ENCODE measurements around the gene E2F6. TPM values are rescaled to one million over a fixed set of nuclear protein-coding genes. Genes with fewer than 3 reads are reported as not detected.

E2F6 gene
- polyA plus RNA-seq, 1 of the 3 experiments (the other 2 are of a cell fraction): 15.3 TPM

GRCh38 chr2:11465485-11466306, at the start of gene E2F6 (continued):
- TF ChIP-seq, protein P1, sequence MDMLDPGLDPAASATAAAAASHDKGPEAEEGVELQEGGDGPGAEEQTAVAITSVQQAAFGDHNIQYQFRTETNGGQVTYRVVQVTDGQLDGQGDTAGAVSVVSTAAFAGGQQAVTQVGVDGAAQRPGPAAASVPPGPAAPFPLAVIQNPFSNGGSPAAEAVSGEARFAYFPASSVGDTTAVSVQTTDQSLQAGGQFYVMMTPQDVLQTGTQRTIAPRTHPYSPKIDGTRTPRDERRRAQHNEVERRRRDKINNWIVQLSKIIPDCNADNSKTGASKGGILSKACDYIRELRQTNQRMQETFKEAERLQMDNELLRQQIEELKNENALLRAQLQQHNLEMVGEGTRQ (IDR thresholded peaks at IDR 0.05; ENCODE audit: borderline replicate concordance, low read depth, low read length): peak; percentile 53; the same call in 1 of the 2 replicates
- TF ChIP-seq, protein P2, sequence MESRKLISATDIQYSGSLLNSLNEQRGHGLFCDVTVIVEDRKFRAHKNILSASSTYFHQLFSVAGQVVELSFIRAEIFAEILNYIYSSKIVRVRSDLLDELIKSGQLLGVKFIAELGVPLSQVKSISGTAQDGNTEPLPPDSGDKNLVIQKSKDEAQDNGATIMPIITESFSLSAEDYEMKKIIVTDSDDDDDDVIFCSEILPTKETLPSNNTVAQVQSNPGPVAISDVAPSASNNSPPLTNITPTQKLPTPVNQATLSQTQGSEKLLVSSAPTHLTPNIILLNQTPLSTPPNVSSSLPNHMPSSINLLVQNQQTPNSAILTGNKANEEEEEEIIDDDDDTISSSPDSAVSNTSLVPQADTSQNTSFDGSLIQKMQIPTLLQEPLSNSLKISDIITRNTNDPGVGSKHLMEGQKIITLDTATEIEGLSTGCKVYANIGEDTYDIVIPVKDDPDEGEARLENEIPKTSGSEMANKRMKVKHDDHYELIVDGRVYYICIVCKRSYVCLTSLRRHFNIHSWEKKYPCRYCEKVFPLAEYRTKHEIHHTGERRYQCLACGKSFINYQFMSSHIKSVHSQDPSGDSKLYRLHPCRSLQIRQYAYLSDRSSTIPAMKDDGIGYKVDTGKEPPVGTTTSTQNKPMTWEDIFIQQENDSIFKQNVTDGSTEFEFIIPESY (IDR thresholded peaks at IDR 0.05; ENCODE audit: borderline replicate concordance, low read depth): peak; percentile 52; the same call in 1 of the 2 replicates
- TF ChIP-seq RXRA (IDR thresholded peaks at IDR 0.05; ENCODE audit: borderline replicate concordance, low read depth) (0 out of 2 replicates have a peak, but pooled peaks have one; percentile 15), SMC3 (IDR thresholded peaks at IDR 0.05; ENCODE audit: low read depth, low read length) (no peak), CHD2 (IDR thresholded peaks at IDR 0.05; ENCODE audit: low read length, partially characterized antibody) (peak; percentile 92), PBX3 (IDR thresholded peaks at IDR 0.05) (peak; percentile 62), GATA2 (CRISPR knock-in tag; IDR thresholded peaks at IDR 0.05) (no peak; the same call in 1 of the 2 replicates), EZH2phosphoT487 (IDR thresholded peaks at IDR 0.05; ENCODE audit: borderline replicate concordance, low read depth) (no peak)

DNA sequence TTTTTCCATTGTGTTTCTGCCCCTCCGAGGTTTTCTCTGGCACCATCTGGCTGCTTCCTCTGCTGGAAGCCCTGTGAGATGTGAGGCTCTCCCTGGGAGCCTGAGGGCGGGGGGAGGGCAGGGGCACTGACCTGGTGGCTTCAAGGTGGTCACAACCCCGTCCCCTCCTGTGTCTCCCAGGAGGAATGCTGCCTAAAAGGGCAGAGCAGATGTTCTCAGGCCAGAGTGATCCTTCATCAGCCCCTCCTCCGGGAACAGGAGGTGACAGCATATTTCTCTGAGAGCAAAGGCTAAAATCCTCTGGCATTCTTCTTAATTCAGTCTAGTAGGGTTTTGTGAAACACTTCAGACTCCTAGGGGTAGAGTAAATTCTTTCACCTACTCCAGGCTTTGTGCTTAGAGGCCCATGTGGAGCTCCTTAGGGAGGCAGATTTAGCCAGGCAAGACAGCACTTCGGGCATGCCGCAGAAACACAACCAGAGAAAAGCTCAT, 49.6 kb upstream of the E2F6 start:
- ChIA-PET POLR2A (no interaction called here), CTCF (interaction anchor here (1.3 to 2.7 kb wide), 3 partner anchors 17 to 68 kb away, joined by 6 to 29 read pairs (median 9); no protein-coding TSS in a partner anchor)
- no peak overlapping the region for H3K4me2 ChIP-seq
- no peaks in the 10 kb centered on the region for H3K9me2 ChIP-seq
- no peak for DNase-seq
- H3K36me3 ChIP-seq (replicated peaks in 1 of 2; ENCODE audit: control insufficient read depth in 1 of 2, insufficient read depth in 2 of 2, low read length in 1 of 2): no peaks in the 10 kb centered on the region
- H3F3A ChIP-seq (replicated peaks; ENCODE audit: insufficient read depth): no peaks in the 10 kb centered on the region
- no peaks in the 10 kb centered on the region for H3K27me3 ChIP-seq (ENCODE audit: insufficient read depth)
- no peak overlapping the region for H3K27ac ChIP-seq (ENCODE audit: low read depth in 2 of 2, low read length in 1 of 2)
- H3K4me3 ChIP-seq (ENCODE audit: low read depth in 2 of 2, low read length in 1 of 2): no peak overlapping the region
- TF ChIP-seq NRF1 (IDR thresholded peaks at IDR 0.05; ENCODE audit: low read depth, low read length) (no peak), EP300 (IDR thresholded peaks at IDR 0.05; ENCODE audit: borderline replicate concordance in 1 of 2, low read depth in 1 of 2, low read length in 1 of 2) (no peak), RFX5 (IDR thresholded peaks at IDR 0.05; ENCODE audit: low read length) (no peak), ELF1 (IDR thresholded peaks at IDR 0.05) (no peak), FOSL2 (IDR thresholded peaks at IDR 0.05; ENCODE audit: borderline replicate concordance, low read depth) (no peak), TAF1 (IDR thresholded peaks at IDR 0.05; ENCODE audit: borderline replicate concordance, low read depth, low read length) (no peak), PBX3 (IDR thresholded peaks at IDR 0.05) (no peak), MAX (IDR thresholded peaks at IDR 0.05; ENCODE audit: low read depth) (no peak), RCOR1 (IDR thresholded peaks at IDR 0.05; ENCODE audit: low read length) (no peak), RXRA (IDR thresholded peaks at IDR 0.05; ENCODE audit: borderline replicate concordance, low read depth) (no peak), EZH2phosphoT487 (IDR thresholded peaks at IDR 0.05; ENCODE audit: borderline replicate concordance, low read depth) (no peak), FOXM1 (IDR thresholded peaks at IDR 0.05; ENCODE audit: low read depth) (no peak), POLR2AphosphoS5 (IDR thresholded peaks at IDR 0.05; ENCODE audit: low read depth, low read length) (no peak), JUND (IDR thresholded peaks at IDR 0.05) (no peak), NFIC (IDR thresholded peaks at IDR 0.05; ENCODE audit: borderline replicate concordance) (no peak)
- TF ChIP-seq, protein P1 (IDR thresholded peaks at IDR 0.05; ENCODE audit: borderline replicate concordance, low read depth, low read length): no peak
- no peaks in the 10 kb centered on the region for H3K79me2 ChIP-seq (ENCODE audit: insufficient read depth)
- no peak overlapping the region for H3K9ac ChIP-seq
- H2AFZ ChIP-seq (ENCODE audit: low read depth): no peak overlapping the region
- H4K20me1 ChIP-seq (ENCODE audit: insufficient read depth): no peaks in the 10 kb centered on the region
- no peaks in the 10 kb centered on the region for H3K9me3 ChIP-seq
- no peaks in the 10 kb centered on the region; a peak in 1 of 4 replicates for H3K4me1 ChIP-seq (ENCODE audit: control insufficient read depth in 1 of 2, insufficient read depth in 2 of 2, low read depth in 1 of 2, low read length in 1 of 2)
- 61% methylated on average over 6 of the region's 6 CpGs for WGBS (ENCODE audit: low lambda C conversion rate)

Measured in SK-N-SH (cell line).